ENCODE data around the gene ALDH3A2. TPM values are rescaled to one million over a fixed set of nuclear protein-coding genes. Genes with fewer than 3 reads are reported as not detected.

Gene ALDH3A2
- total and polyA plus RNA-seq, 3 donors from 2014 or later = 76.0 to 125 (median 100.0) TPM

DNA sequence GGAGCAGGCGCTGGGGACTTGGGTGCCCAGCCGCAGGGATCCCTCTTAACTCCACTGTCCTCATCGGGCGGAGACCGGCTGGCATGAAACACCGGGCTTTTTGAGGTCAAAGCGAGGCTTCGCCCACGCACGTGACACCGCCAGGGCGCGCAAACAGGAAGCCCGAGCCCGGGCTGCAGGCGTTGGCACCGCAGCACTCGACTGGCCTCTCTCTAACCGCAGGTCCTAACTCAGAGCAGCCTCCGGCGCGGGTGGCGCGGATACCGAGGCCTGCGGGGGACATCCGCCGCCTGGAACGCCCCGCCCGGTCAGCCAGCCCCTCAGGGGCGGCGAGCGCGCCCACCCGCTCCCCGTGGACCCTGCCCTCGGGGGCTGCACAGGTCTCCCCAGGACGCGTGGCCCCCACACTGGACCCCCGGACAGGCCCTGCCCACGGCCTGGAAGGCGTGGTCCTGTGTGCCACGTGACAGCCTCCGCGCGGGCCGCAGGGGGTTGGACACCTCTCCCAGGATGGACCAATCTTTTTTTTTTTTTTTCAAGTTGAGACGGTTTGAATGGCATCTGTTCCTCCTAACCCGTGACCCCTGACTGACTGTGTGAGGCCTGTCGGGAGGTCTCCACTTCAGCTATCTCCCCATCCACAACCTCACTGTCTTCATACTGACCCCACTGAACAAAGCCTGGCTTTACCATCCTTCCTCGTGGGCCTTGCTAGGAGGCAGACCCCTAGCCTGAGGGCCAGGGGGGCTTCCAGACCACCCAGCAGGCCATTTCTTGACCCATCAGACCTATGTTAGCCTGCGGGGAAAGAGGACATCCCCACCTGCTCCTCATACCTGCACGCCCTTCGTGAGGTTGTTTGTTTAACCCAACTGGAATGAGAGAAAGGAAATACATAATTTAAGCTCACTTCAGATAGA, 76.2 kb downstream of the ALDH3A2 start:
- Histone ChIP-seq H3K36me3 (ENCODE audit: low read depth, missing control alignments) (no peaks in the 10 kb centered on the region), H3K27me3 (no peaks in the 10 kb centered on the region), H3K9me3 (no peaks in the 10 kb centered on the region), H3K4me3 (peak overlapping the region; percentile 39 to 48), H3K27ac (peak overlapping the region in 1 of 2 donors; percentile 73), H3K4me1 (peaks cover 41% of the 10 kb centered on the region)
- TF ChIP-seq, protein P1, sequence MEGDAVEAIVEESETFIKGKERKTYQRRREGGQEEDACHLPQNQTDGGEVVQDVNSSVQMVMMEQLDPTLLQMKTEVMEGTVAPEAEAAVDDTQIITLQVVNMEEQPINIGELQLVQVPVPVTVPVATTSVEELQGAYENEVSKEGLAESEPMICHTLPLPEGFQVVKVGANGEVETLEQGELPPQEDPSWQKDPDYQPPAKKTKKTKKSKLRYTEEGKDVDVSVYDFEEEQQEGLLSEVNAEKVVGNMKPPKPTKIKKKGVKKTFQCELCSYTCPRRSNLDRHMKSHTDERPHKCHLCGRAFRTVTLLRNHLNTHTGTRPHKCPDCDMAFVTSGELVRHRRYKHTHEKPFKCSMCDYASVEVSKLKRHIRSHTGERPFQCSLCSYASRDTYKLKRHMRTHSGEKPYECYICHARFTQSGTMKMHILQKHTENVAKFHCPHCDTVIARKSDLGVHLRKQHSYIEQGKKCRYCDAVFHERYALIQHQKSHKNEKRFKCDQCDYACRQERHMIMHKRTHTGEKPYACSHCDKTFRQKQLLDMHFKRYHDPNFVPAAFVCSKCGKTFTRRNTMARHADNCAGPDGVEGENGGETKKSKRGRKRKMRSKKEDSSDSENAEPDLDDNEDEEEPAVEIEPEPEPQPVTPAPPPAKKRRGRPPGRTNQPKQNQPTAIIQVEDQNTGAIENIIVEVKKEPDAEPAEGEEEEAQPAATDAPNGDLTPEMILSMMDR (IDR thresholded peaks at IDR 0.05) = no peak
- no peak for TF ChIP-seq POLR2A (IDR thresholded peaks at IDR 0.05)
- 44 to 48% methylated on average over 18 to 53 of the region's 55 CpGs for WGBS, 2 donors
- intact Hi-C loops (cut with DNase I; ENCODE audit: low total_unique reads) = loop anchor here (5.0 kb wide), 1 partner anchor 77 kb away; the partner anchor contains the start of gene ALDH3A2
- DNase-seq = peak; percentile 75

DNA sequence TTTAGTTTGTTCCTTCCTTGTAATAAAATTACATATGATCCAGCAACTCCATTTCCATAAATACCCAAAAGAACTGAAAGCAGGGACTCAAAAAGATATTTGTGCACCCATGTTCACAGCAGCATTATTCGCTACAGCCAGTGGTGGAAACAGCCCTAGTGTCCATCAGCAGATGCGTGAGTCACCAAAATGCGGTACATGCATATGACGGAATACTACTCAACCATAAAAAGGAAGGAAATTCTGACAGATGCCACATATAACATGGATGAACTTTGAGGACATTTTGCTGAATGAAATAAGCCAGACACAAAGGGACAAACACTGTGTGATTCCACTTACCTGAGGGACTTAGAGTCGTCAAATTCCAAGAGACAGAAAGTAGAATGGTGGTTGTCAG, 76.9 kb downstream of the ALDH3A2 start:
- Histone ChIP-seq H3K9me3 (no peaks in the 10 kb centered on the region), H3K36me3 (ENCODE audit: low read depth, missing control alignments) (no peaks in the 10 kb centered on the region), H3K4me1 (peaks cover 41% of the 10 kb centered on the region), H3K27ac (peak overlapping the region in 1 of 2 donors; percentile 96), H3K4me3 (no peak overlapping the region), H3K27me3 (no peaks in the 10 kb centered on the region)
- WGBS, 2 donors = 88 to 93% methylated on average over 5 of the region's 5 CpGs
- TF ChIP-seq, protein P1 (IDR thresholded peaks at IDR 0.05) = no peak
- no peak for TF ChIP-seq POLR2A (IDR thresholded peaks at IDR 0.05)
- intact Hi-C loops (cut with DNase I; ENCODE audit: low total_unique reads) = loop anchor here (5.0 kb wide), 1 partner anchor 78 kb away; the partner anchor contains the start of gene ALDH3A2
- DNase-seq = no peak

DNA sequence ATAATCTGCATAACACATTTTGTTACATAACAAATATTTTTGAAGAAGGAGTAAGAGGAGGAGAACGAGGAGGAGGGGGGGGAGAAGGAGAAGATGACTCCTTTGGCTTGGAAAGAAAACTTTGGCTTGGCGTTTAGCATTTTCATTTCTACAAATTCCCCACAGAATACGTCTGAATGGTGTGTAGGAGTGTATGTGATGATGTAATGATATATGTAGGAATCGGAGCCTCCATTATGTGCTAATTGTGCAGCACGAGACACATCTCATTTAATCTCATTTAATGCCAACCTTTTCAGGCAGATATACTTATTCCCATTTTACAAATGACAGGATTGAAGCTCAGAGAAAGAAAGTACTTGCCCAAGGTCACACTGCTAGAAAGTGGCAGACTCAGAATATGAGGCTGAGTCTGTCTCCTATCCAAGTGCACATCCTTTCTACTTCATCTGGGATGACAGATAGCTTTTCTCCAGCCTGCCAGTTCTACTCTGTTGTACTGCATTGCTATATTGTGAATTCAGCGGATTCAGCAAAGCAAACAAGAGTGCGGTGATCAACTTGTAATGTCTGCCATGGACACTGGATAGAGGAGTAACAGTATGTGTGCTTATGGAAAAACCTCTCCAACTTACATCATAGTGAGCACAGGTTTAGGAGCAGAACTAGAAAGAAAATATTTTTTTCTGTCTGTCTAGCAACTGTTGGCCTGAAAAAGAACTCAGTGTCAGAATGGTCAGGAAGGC, 78.3 kb downstream of the ALDH3A2 start:
- Histone ChIP-seq H3K36me3 (ENCODE audit: low read depth, missing control alignments) (no peaks in the 10 kb centered on the region), H3K27ac (peak overlapping the region; percentile 95 to 96), H3K4me1 (peaks cover 47% of the 10 kb centered on the region), H3K27me3 (no peaks in the 10 kb centered on the region), H3K4me3 (no peak overlapping the region), H3K9me3 (no peaks in the 10 kb centered on the region)
- intact Hi-C loops (cut with DNase I; ENCODE audit: low total_unique reads) = loop anchor here (5.0 kb wide), 1 partner anchor 80 kb away; the partner anchor contains the start of gene ALDH3A2
- TF ChIP-seq, protein P1 (IDR thresholded peaks at IDR 0.05) = no peak
- TF ChIP-seq POLR2A (IDR thresholded peaks at IDR 0.05) = no peak
- no peak for DNase-seq
- 59 to 69% methylated on average over 7 of the region's 7 CpGs for WGBS, 2 donors

Small RNA genes lying within 50 kb of the gene (small RNA-seq; reads per million reads assigned to genes)
- gene NMTRQ-TTG12-1 (0 reads per million in 2 donors), gene RF00322 (0 reads per million in 2 donors)

Other genes starting within 250 kb of the ALDH3A2 start
- 1 to 10 TPM; 2.1 to 8.1 TPM for gene RNF112, start 237.5 kb upstream of the ALDH3A2 start, total RNA-seq
- gene RNF112, start 237.5 kb upstream of the ALDH3A2 start, polyA plus RNA-seq (ENCODE audit: insufficient read depth, low read depth, low replicate concordance) = 4.6 TPM
- gene SLC47A1, start 114.9 kb upstream of the ALDH3A2 start, total RNA-seq = 10 to 100 TPM; 20.1 to 97.3 TPM
- 39.8 TPM for gene SLC47A1, start 114.9 kb upstream of the ALDH3A2 start, polyA plus RNA-seq (ENCODE audit: insufficient read depth, low read depth, low replicate concordance)
- under 1 TPM; 0.16 to 0.50 TPM for gene SLC47A2, start 67.8 kb downstream of the ALDH3A2 start, total RNA-seq
- 1.1 TPM for gene SLC47A2, start 67.8 kb downstream of the ALDH3A2 start, polyA plus RNA-seq (ENCODE audit: insufficient read depth, low read depth, low replicate concordance)
- gene ALDH3A1, start 99.5 kb downstream of the ALDH3A2 start, total RNA-seq = 1 to 10 TPM; 3.2 to 5.6 TPM
- gene ALDH3A1, start 99.5 kb downstream of the ALDH3A2 start, polyA plus RNA-seq (ENCODE audit: insufficient read depth, low read depth, low replicate concordance) = 4.2 TPM
- 10 to 100 TPM; 69.2 to 87.2 TPM for gene ULK2, start 219.2 kb downstream of the ALDH3A2 start, total RNA-seq
- gene ULK2, start 219.2 kb downstream of the ALDH3A2 start, polyA plus RNA-seq (ENCODE audit: insufficient read depth, low read depth, low replicate concordance) = 112 TPM

Measured in testis (tissue), 3 donors.